Natural killer cell (primary cell): ENCODE measurements around the gene TOGARAM2. TPM values are rescaled to one million over a fixed set of nuclear protein-coding genes. Genes with fewer than 3 reads are reported as not detected.
A peak's percentile ranks its signal among the peaks of the same experiment; 100 is the strongest.

ENCODE experiments used
- ATAC-seq, 3 donors: fragments of 150-1000 bp in 2 of 3; fragments of 200-7000 bp in 1 of 3; cut with Tn5 transposase; 1 replicate in 1 of 3; 2 replicates in 2 of 3; pipeline ENCODE4 v1.10.0; 2021; ENCODE audit warnings: mild to moderate bottlenecking in 2 of 3, moderate library complexity in 2 of 3
- DNase-seq, 2 donors: peaks; one replicate each; pipeline versions ENCODE4 v3.0.0 to v3.0.0-alpha.2; 2013 to 2021; ENCODE audit warnings: mixed read lengths in 1 of 2
- H3K27ac ChIP-seq: one replicate; pipeline ENCODE4 v1.5.1; 2013; ENCODE audit warnings: mild to moderate bottlenecking, low read length
- H3K27me3 ChIP-seq: one replicate; pipeline ENCODE4 v1.6.1; 2013; ENCODE audit warnings: low read length; ENCODE audit not compliant: control insufficient read depth, insufficient read depth
- H3K36me3 ChIP-seq: one replicate; pipeline ENCODE4 v1.6.1; 2013; ENCODE audit warnings: low read length; ENCODE audit not compliant: control insufficient read depth, insufficient read depth
- H3K4me1 ChIP-seq: one replicate; pipeline ENCODE4 v1.6.1; 2013; ENCODE audit warnings: low read length; ENCODE audit not compliant: control insufficient read depth, insufficient read depth
- H3K4me3 ChIP-seq: one replicate; pipeline ENCODE4 v1.5.1; 2013; ENCODE audit warnings: low read length
- H3K9me3 ChIP-seq: one replicate; pipeline ENCODE4 v1.6.1; 2013; ENCODE audit warnings: low read length; ENCODE audit not compliant: control insufficient read depth, insufficient read depth
- H3K27ac Mint-ChIP-seq, 2 donors: one replicate each; pipeline ENCODE4 v1.8.0; 2022; ENCODE audit warnings: mild to moderate bottlenecking in 2 of 2, mixed read lengths in 2 of 2, moderate library complexity in 1 of 2
- H3K27me3 Mint-ChIP-seq, 2 donors: one replicate each; pipeline ENCODE4 v1.8.0; 2022; ENCODE audit warnings: low read depth in 2 of 2, mixed read lengths in 2 of 2
- H3K36me3 Mint-ChIP-seq: one replicate; pipeline ENCODE4 v1.8.0; 2022; ENCODE audit warnings: mixed read lengths
- H3K4me1 Mint-ChIP-seq, 2 donors: one replicate each; pipeline ENCODE4 v1.8.0; 2022; ENCODE audit warnings: mixed read lengths in 2 of 2
- H3K4me3 Mint-ChIP-seq: one replicate; pipeline ENCODE4 v1.8.0; 2022; ENCODE audit warnings: mild to moderate bottlenecking, moderate library complexity, mixed read lengths
- H3K9me3 Mint-ChIP-seq, 2 donors: one replicate each; pipeline ENCODE4 v1.8.0; 2022; ENCODE audit warnings: mixed read lengths in 2 of 2
- CTCF ChIP-seq: fragments of 200-600 bp; IDR thresholded peaks from one replicate; pipeline ENCODE4 v1.8.0; 2022; ENCODE audit warnings: antibody characterized with exemption
- WGBS: methylation state at CpG from one replicate; pipeline ENCODE4 v1.1.7; 2013; ENCODE audit warnings: missing lambda C conversion rate; ENCODE audit not compliant: insufficient coverage; 5-methylcytosine and 5-hydroxymethylcytosine counted together
- intact Hi-C: fragments of 100-400 bp; cut with micrococcal nuclease; formaldehyde crosslinking; loops from one replicate; pipeline ENCODE4 v1.14.2; 2022
- total RNA-seq, 4 donors: library from RNA; stranded (reverse); fragments of 120-200 nt in 1 of 4; gene quantifications; one replicate each; pipeline versions ENCODE4 v1.2.3 to v1.2.4, GENCODE V29; 2013 to 2022

Gene TOGARAM2
- total RNA-seq, 3 donors from 2014 or later (not counting 1 experiment from before 2014, with no cell fraction given), result 25.9 to 53.2 (median 30.8) TPM

GRCh38 chr2:29001806-29002205 lies 20.7 kb downstream of the TOGARAM2 start:
- peak in 2 of 3 donors; percentile 36 to 37 for ATAC-seq
- no peaks in the 10 kb centered on the region for H3K9me3 ChIP-seq
- Mint-ChIP-seq H3K27ac (peak overlapping the region; percentile 91 to 94), H3K4me3 (peak overlapping the region; percentile 68), H3K4me1 (peaks cover 27 to 40% of the 10 kb centered on the region in 2 donors), H3K9me3 (no peaks in the 10 kb centered on the region), H3K27me3 (no peaks in the 10 kb centered on the region), H3K36me3 (no peaks in the 10 kb centered on the region)
- DNase-seq, result peak in 1 of 2 donors; percentile 57
- no peaks in the 10 kb centered on the region for H3K27me3 ChIP-seq
- intact Hi-C loops, result no loop called here
- WGBS, result 56% methylated on average over 4 of the region's 4 CpGs
- no peaks in the 10 kb centered on the region for H3K36me3 ChIP-seq
- H3K4me1 ChIP-seq, result peaks cover 35% of the 10 kb centered on the region
- H3K27ac ChIP-seq, result peak overlapping the region; percentile 61
- no peak overlapping the region for H3K4me3 ChIP-seq
- TF ChIP-seq CTCF, result no peak

- Mint-ChIP-seq H3K27me3 (no peaks in the 10 kb centered on the region), H3K4me1 (peaks cover 36 to 37% of the 10 kb centered on the region in 2 donors), H3K36me3 (no peaks in the 10 kb centered on the region), H3K4me3 (no peak overlapping the region), H3K9me3 (no peaks in the 10 kb centered on the region), H3K27ac (no peak overlapping the region)
- intact Hi-C loops, result no loop called here
- H3K4me1 ChIP-seq, result peaks cover 44% of the 10 kb centered on the region
- 98% methylated on average over 1 of the region's 1 CpG for WGBS
- TF ChIP-seq CTCF, result no peak
- H3K4me3 ChIP-seq, result no peak overlapping the region
- no peaks in the 10 kb centered on the region for H3K36me3 ChIP-seq
- ATAC-seq, result no peak
- H3K27ac ChIP-seq, result no peak overlapping the region
- no peaks in the 10 kb centered on the region for H3K9me3 ChIP-seq
- H3K27me3 ChIP-seq, result no peaks in the 10 kb centered on the region
- DNase-seq, result no peak
These were observed 23.7 kb downstream of the TOGARAM2 start for GRCh38 chr2:29004755-29005154.

- no peak for DNase-seq
- intact Hi-C loops, result no loop called here
- H3K4me1 Mint-ChIP-seq, result peaks cover 34 to 37% of the 10 kb centered on the region in 2 donors
- no peak overlapping the region for H3K4me3 ChIP-seq
- ATAC-seq, result no peak
- no peaks in the 10 kb centered on the region for H3K36me3 Mint-ChIP-seq
- H3K9me3 Mint-ChIP-seq, result no peaks in the 10 kb centered on the region
- H3K4me1 ChIP-seq, result peaks cover 44% of the 10 kb centered on the region
- WGBS, result 98% methylated on average over 7 of the region's 7 CpGs
- no peaks in the 10 kb centered on the region for H3K27me3 Mint-ChIP-seq
- H3K27ac ChIP-seq, result no peak overlapping the region
- H3K27ac Mint-ChIP-seq, result no peak overlapping the region
- H3K9me3 ChIP-seq, result no peaks in the 10 kb centered on the region
- no peak for TF ChIP-seq CTCF
- no peaks in the 10 kb centered on the region for H3K27me3 ChIP-seq
- H3K4me3 Mint-ChIP-seq, result no peak overlapping the region
- no peaks in the 10 kb centered on the region for H3K36me3 ChIP-seq
These were observed 24.2 kb downstream of the TOGARAM2 start for GRCh38 chr2:29005331-29005730.
